Measurements from ENCODE around the gene ICAM2.
"Not testable (repeated sequence)": the region's sequence is repeated elsewhere in the genome, so short reads cannot be mapped to it uniquely, and the experiment has no call there.

Gene ICAM2

GRCh38 chr17:64017381-64017980 lies 3.0 kb downstream of the ICAM2 start:
- DNase-seq (ENCODE audit: low read depth in 1 of 2, low spot score in 1 of 2): no peak
- in situ Hi-C loops (cut with HindIII; ENCODE audit: low pct_unique_long_range_greater_than_20kb, low sequenced_read_pairs): no loop called here
- no peak for TF ChIP-seq JUND (IDR thresholded peaks at IDR 0.05; ENCODE audit: low read depth)

- no peak for DNase-seq (ENCODE audit: low read depth in 1 of 2, low spot score in 1 of 2)
- TF ChIP-seq JUND (IDR thresholded peaks at IDR 0.05; ENCODE audit: low read depth): no peak
- in situ Hi-C loops (cut with HindIII; ENCODE audit: low pct_unique_long_range_greater_than_20kb, low sequenced_read_pairs): no loop called here
Observed at GRCh38 chr17:64016974-64017373, 3.5 kb downstream of the ICAM2 start.

- in situ Hi-C loops (cut with HindIII; ENCODE audit: low pct_unique_long_range_greater_than_20kb, low sequenced_read_pairs): no loop called here
- TF ChIP-seq JUND (IDR thresholded peaks at IDR 0.05; ENCODE audit: low read depth): no peak
- no peak for DNase-seq (ENCODE audit: low read depth in 1 of 2, low spot score in 1 of 2)
Observed at GRCh38 chr17:64016231-64016784, 4.1 kb downstream of the ICAM2 start.

- no peak for DNase-seq (ENCODE audit: low read depth in 1 of 2, low spot score in 1 of 2)
- in situ Hi-C loops (cut with HindIII; ENCODE audit: low pct_unique_long_range_greater_than_20kb, low sequenced_read_pairs): no loop called here
- TF ChIP-seq JUND (IDR thresholded peaks at IDR 0.05; ENCODE audit: low read depth): no peak
Observed at GRCh38 chr17:64015447-64015846, 5.0 kb downstream of the ICAM2 start.

GRCh38 chr17:64009571-64010402 lies 10.6 kb downstream of the ICAM2 start:
- in situ Hi-C loops (cut with HindIII; ENCODE audit: low pct_unique_long_range_greater_than_20kb, low sequenced_read_pairs): no loop called here
- no peak for TF ChIP-seq JUND (IDR thresholded peaks at IDR 0.05; ENCODE audit: low read depth)
- DNase-seq (ENCODE audit: low read depth in 1 of 2, low spot score in 1 of 2): no peak

GRCh38 chr17:64008830-64009229 lies 11.6 kb downstream of the ICAM2 start:
- no peak for TF ChIP-seq JUND (IDR thresholded peaks at IDR 0.05; ENCODE audit: low read depth)
- in situ Hi-C loops (cut with HindIII; ENCODE audit: low pct_unique_long_range_greater_than_20kb, low sequenced_read_pairs): no loop called here
- DNase-seq (ENCODE audit: low read depth in 1 of 2, low spot score in 1 of 2): no peak

- in situ Hi-C loops (cut with HindIII; ENCODE audit: low pct_unique_long_range_greater_than_20kb, low sequenced_read_pairs): no loop called here
- DNase-seq (ENCODE audit: low read depth in 1 of 2, low spot score in 1 of 2): no peak
- TF ChIP-seq JUND (IDR thresholded peaks at IDR 0.05; ENCODE audit: low read depth): no peak
Observed at GRCh38 chr17:64008346-64008745, 12.1 kb downstream of the ICAM2 start.

- in situ Hi-C loops (cut with HindIII; ENCODE audit: low pct_unique_long_range_greater_than_20kb, low sequenced_read_pairs): no loop called here
- TF ChIP-seq JUND (IDR thresholded peaks at IDR 0.05; ENCODE audit: low read depth): no peak
- no peak for DNase-seq (ENCODE audit: low read depth in 1 of 2, low spot score in 1 of 2)
Observed at GRCh38 chr17:64007838-64008282, 12.6 kb downstream of the ICAM2 start.

GRCh38 chr17:64007089-64007837 lies 13.2 kb downstream of the ICAM2 start:
- DNase-seq (ENCODE audit: low read depth in 1 of 2, low spot score in 1 of 2); in situ Hi-C loops (cut with HindIII; ENCODE audit: low pct_unique_long_range_greater_than_20kb, low sequenced_read_pairs): not testable (repeated sequence)

GRCh38 chr17:64006361-64007088 lies 13.9 kb downstream of the ICAM2 start:
- in situ Hi-C loops (cut with HindIII; ENCODE audit: low pct_unique_long_range_greater_than_20kb, low sequenced_read_pairs): no loop called here

GRCh38 chr17:64005734-64006167 lies 14.7 kb downstream of the ICAM2 start:
- no peak for TF ChIP-seq JUND (IDR thresholded peaks at IDR 0.05; ENCODE audit: low read depth)
- in situ Hi-C loops (cut with HindIII; ENCODE audit: low pct_unique_long_range_greater_than_20kb, low sequenced_read_pairs): no loop called here
- DNase-seq (ENCODE audit: low read depth in 1 of 2, low spot score in 1 of 2): peak; percentile 51 to 67

More at GRCh38 chr17:64006361-64007088, 13.9 kb downstream of the ICAM2 start:
- DNase-seq (ENCODE audit: low read depth in 1 of 2, low spot score in 1 of 2): no peak
- TF ChIP-seq JUND (IDR thresholded peaks at IDR 0.05; ENCODE audit: low read depth): no peak
